NCI-H446 treated with DMSO at 0.1 percent for 48 hours (cell line): Measurements from ENCODE around the gene TWSG1.
A peak's percentile ranks its signal among the peaks of the same experiment; 100 is the strongest.
"Not testable (repeated sequence)": the region's sequence is repeated elsewhere in the genome, so short reads cannot be mapped to it uniquely, and the experiment has no call there.

Experiments used
- DNase-seq: peaks from one replicate; lab custom pipeline; 2025; lab: John Stamatoyannopoulos, UW

The TWSG1 gene

DNA sequence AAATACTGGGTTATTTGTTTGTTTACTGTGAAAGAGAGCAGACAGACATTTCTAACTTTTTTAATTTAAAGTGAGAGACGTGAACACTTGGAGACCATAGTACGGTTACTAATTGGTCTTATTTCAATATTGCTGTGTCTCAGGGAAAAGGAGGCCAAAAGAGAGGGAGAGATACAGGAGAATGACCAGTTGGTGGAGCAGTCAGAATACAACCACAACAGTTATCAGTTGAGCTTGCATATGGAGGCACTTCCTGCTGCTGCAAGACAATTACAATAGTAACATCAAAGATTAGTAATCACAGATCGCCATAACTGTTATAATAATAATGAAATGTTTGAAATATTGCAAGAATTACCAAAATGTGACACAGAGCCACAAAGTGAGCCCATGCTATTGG is 58.2 kb downstream of the TWSG1 start:
- no peak for DNase-seq

- no peak for DNase-seq
These were observed 59.5 kb downstream of the TWSG1 start for GRCh38 chr18:9394046-9394445.

DNA sequence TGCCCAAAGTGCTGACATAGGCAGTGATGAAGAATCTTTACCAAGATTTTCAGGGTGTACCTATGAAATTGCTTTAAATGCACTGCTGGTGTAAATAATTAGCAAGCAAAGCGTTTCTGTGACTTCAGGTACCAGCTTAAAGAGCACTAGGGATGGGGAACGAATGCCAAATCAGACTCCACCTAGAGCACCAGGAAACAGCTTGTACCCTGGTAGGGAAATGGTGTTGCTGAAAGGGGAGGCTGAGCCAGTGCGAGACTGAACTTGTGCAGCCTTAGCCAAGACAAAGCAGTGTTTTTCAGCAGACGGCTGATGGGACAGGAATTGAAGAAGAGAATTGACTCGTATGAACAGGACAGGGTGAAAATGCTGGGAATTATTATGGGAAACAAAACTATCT is 65.6 kb downstream of the TWSG1 start:
- no peak for DNase-seq

DNA sequence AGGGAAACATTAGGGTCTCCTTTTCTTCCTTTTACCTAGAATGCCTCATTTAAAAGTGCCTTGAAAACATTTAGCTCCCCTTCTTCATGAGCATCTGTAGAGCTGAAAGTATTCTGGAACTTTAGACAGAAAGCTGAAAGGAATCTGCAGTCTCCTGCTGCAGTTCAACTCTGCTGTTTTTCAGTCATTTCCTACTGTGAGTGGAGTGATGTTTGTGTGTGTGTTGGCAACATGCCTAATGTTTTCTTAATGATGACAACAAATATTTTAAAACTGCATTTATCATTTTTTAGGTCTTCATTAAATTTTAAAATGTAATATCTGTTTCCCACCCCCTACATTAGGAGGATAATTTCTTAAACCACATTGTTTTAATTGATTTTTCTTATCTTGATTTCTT is 66.6 kb downstream of the TWSG1 start:
- no peak for DNase-seq

DNA sequence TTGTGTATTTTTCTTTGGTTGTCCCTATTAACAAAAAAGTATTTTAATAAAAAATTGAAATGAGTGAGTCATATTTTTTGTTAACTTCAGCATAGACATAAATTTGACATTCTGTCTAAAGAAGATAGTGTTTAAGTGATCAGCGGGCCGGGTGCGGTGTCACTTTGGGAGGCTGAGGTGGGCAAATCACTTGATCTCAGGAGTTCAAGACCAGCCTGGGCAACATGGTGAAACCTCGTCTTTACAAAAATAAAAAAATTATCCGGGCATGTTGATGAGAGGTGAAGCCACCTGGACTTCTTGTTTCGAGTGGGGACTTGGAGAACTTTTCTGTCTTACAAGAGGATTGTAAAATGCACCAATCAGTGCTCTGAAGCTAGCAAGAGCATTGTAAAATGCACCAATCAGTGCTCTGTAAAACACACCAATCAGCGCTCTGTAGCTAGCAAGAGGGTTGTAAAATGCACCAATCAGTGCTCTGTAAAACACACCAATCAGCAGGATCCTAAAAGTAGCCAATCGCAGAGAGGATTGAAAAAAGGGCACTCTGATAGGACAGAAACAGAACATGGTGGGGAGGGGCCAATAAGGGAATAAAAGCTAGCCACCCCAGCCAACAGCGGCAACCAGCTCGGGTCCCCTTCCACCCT is 67.9 kb downstream of the TWSG1 start:
- DNase-seq: not testable (repeated sequence)

GRCh38 chr18:9403795-9404564 is 69.4 kb downstream of the TWSG1 start:
- DNase-seq: no peak

GRCh38 chr18:9404565-9405060 is 70.0 kb downstream of the TWSG1 start:
- no peak for DNase-seq

DNA sequence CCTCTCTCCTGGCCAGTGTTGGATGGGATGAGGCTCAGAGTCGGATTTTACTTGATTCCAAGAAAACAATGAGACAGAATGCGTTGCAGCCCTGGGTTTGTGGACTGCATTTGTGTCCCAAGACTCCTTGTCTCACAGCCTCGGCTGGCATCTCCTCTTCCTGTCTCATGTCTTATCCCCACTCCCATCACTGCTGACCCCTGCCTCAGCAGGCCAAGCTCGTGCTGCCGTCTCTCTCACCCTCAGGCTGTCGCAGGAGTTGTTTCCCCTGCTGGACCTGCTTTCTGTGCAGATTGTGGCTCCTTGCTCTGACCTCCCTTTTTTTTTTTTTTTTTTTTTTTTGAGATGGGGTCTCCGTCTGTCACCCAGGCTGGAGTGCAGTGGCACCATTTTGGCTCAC is 70.6 kb downstream of the TWSG1 start:
- DNase-seq: no peak

DNA sequence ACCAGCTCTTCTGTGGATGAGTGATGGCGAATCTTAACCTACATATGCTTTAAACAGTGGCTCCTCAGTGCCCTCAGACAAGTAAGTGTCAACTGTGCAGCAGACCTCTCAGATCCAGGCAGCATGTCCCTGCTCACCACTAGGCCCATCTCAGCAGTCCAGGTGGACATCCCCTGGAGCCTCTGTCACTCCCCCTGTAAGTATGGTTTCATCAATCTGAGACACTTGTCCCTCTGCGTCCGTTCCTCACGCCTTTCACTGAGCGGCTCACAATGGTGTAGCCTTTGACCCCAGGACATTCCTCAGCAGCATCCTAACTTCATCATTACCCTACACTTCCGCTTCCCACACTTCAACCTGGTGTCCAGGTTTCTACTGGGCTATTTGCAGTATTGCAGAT is 71.4 kb downstream of the TWSG1 start:
- DNase-seq: no peak

DNA sequence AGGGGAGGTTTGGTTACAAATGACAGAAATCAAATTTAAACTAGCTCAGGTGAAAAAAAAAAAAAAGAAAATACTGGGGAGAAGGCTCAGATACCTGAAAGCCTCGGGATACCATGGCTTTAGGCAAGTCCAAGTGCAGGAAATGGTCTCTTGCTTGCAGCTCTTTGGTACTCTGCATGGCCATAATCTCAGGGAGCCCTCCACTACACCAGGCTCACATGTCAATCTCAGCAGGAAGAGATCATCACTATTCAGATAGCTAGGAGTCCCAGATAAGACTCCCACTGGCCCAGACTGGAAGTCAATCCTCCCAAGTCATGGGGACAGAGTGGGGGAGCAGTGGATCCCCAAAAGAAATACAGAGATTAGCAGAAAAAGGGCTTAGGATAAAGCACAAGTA is 75.9 kb downstream of the TWSG1 start:
- DNase-seq: no peak

GRCh38 chr18:9413576-9413975 is 79.0 kb downstream of the TWSG1 start:
- DNase-seq: no peak

GRCh38 chr18:9416563-9417072 is 82.0 kb downstream of the TWSG1 start:
- no peak for DNase-seq

DNA sequence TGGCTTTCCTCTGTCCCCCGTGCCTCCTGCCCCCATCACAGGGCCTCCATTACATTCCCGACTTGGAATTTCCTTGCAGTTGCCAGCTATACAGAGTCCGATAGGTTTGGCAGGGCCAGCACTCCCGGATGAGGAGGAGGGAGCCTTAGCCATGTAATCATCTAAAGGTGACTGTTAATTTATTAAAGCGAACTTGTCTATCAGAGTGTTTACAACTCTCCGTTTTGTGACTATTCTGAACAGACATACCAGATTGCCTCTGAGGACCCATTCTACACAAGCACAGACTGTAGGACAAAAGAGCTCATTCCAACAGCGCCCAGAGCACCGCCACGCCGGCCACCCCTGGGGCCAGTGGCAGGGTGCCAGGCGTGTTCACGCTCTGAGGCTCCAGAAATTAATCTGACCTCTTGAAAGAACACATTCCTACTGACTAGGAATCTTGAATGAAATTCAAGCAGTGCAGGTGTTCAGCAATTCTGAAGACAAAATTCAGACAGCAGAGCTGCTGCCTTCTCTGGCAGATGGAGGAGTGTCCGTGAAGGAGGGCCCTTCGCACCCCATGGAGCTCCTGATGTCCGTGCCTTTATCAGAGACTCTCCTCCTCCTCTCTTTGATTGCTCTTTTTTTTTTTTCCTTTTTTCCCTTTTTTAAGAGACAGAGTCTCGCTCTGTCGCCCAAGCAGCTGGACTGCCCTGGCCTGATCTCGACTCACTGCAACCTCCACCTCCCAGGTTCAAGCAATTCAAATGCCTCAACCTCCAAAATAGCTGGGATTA is 82.7 kb downstream of the TWSG1 start:
- peak; percentile 45 for DNase-seq

DNA sequence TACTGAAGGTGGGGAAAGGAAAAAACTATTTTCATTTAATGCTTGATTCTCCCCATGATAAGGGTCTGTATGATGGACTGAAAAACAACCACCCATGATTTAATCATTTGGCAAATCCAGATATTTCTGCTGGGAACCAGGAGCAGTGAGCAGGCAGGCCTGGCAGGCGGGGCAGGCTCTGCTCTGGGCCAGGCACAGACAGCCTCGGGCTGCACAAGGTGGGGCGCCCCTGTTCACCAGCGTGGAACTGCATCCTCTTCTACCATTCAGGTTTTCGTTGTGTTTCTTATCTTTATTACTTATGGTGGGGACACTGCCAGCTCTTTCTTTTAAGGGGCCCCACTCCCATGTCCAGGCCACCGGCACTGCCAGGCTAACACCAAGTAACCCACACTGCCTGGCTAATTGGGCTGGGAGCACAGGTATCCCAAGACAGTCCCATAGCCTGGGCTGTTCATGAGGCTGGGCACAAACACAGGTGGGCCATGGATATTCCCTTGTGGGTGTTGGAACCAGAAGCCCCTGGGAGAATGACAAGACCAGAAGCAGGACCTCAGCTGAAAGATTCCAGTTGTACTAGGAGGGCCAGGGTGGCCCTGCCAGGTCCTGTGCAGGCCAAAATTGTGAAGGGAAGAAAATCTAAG is 83.6 kb downstream of the TWSG1 start:
- DNase-seq: no peak

GRCh38 chr18:9419956-9420631 is 85.5 kb downstream of the TWSG1 start:
- no peak for DNase-seq

DNA sequence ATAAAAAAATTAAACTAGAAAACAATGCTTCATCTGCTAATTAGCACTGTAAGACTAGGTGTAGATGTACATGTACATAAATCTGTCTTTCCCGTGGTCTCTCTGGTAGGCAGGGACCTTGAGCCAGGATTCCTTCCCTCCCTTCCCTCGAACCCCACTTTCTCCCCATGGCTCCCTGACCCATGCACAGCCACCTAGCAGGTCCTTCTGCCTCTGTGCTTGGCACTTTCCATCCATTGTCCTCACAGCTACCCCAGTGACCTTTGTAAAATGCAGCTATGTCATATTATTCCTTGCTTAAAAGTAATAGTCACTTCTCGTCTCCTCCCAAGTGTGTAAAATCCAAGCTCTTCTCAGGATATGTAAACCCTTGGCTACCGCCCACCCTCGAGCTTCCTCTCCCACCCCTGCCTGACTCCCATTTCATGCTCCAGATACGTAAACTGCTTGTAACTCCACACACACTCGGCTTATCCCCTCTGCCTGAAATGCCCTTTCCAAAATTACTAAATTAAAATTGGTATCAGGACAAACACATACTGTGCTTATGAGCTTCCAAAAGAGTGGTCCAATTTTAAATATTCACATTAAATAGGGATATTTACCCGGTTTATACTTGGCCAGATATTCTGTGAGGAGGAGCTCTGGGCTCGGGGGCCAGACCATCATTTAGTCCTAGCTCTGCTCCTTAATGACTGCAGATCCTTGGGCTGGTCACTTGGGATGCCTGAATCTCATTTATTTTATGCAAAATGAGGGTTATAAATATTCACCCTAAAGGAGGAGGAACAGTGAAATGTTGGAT is 86.7 kb downstream of the TWSG1 start:
- DNase-seq: no peak

DNA sequence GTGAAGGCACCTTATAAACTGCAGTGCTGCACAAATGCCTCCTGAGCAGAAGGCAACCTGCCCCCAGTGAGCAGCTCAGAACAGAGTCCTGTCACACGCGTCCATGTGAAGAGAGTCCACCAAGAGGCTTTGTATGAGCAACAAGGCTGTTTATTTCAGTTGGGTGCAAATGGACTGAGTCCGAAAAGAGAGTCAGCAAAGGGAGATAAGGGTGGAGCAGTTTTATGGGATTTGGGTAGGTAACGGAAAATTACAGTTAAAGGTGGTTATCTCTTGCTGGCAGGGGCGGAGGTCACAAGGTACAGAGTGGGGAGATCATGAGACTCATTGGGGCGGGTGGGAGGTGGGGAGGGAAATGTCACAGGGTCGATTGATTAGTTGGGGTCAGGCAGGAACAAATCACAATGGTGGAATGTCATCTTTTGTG is 87.3 kb downstream of the TWSG1 start:
- no peak for DNase-seq

DNA sequence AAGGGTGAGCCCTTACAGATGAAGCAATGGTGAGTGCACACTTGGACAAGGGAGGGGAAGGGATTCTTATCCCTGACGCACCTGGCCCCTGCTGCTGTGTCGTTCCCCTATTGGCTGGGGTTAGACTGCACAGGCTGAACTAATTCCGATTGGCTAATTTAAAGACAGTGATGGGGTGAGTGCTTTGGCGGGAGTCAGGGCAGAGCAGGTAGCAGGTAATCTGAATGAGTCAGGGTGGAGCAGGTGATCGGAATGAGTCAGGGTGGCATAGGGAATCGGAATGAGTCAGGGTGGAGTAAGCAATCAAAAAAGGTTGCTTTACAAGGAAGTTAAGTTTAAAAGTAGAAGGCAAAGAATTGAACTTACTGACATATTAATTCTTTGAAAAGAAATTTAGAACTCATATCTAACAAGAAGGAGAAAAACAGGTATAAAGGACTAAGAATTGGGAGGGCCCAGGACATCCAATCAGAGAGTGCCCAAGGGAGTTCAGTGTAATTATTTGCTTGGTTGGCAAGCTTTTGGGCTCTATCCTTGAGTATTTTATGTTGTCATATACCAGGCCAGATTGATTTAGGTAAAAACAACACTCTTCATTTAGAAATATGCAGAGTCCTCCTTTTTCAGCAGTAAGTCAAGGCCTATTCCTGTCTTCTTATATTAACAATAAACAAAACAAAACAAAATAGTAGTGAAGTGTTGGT is 88.4 kb downstream of the TWSG1 start:
- DNase-seq: no peak

DNA sequence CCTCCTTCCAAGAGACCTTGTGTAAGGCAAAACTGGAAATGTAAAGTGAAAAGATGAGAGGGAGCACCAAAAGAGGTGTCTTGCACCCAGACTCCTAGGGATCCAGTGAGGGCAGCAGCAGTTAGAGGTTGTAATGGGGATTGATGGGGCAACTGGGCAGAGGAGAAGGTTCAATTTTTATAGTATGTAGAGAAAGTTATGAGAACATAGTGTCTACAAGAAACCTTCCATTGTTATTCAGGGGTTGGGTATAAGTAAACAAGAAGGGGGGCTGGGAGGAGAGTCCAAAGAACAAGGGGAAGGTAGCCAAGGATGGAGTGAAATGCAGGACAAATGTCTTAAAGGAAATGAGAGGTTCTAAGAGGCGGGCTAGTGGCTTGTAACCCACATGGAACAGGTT is 89.1 kb downstream of the TWSG1 start:
- not testable (repeated sequence) for DNase-seq

DNA sequence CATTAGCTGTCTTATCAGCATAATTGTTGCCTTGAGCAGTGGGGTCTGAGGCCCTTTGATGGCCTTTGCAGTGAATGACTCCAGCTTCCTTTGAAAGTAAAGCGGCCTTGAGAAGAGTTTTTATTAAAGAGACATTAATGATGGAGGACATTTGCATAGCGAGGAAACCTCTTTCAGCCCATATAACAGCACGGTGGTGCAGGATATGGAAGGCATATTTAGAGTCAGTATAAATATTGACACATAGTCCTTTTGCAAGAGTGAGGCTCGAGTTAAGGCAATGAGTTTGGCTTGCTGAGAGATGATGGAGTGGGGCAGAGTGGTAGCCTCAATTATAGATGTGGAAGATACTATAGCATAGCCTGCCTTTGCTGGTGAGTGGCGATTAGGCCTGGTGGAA is 89.7 kb downstream of the TWSG1 start:
- DNase-seq: not testable (repeated sequence)
